ENCODE measurements around the gene IGFBP1. TPM values are rescaled to one million over a fixed set of nuclear protein-coding genes. Genes with fewer than 3 reads are reported as not detected.

IGFBP1 gene
- total and polyA plus RNA-seq, 2 experiments from 2014 or later: not detected

- TF ChIP-seq ZNF462 (CRISPR knock-in tag; IDR thresholded peaks at IDR 0.05): no peak
Observed at GRCh38 chr7:45865594-45866410, 22.5 kb upstream of the IGFBP1 start (continued).

DNA sequence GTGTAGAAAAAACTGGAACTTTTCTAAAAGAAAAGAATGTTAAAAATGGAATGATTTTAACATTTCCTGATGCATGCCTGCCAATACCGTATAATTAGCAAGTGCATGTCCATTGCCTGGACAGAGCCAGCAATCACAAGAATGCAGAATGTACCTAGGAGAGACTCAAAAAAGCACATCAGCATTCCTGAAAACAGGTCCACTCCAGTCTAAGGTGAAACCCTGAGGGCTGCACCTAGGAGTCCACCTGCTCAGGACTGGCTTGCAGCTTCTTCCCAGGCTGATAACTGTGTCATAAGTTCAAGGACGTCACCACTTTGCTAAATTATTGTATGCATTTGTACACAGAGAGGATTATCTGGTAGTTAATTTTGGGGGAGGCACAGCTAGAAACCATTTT is 20.8 kb upstream of the IGFBP1 start:
- Histone ChIP-seq H2AFZ (no peak overlapping the region), H3K4me3 (no peak overlapping the region), H4K20me1 (replicated peaks; ENCODE audit: insufficient read depth) (no peaks in the 10 kb centered on the region), H3K36me3 (ENCODE audit: insufficient read depth) (no peaks in the 10 kb centered on the region), H3K27ac (ENCODE audit: low read depth) (no peak overlapping the region), H3K79me2 (replicated peaks; ENCODE audit: insufficient read depth) (no peaks in the 10 kb centered on the region), H3K27me3 (ENCODE audit: insufficient read depth) (no peaks in the 10 kb centered on the region), H3K4me1 (ENCODE audit: insufficient read depth) (no peaks in the 10 kb centered on the region), H3K9me2 (ENCODE audit: insufficient read depth) (no peaks in the 10 kb centered on the region), H3F3A (replicated peaks; ENCODE audit: low read depth) (no peaks in the 10 kb centered on the region), H3K4me2 (no peak overlapping the region)
- no peaks in the 10 kb centered on the region for H3K36me3 Mint-ChIP-seq (ENCODE audit: low read depth)
- no peak for DNase-seq (ENCODE audit: low spot score)
- no peaks in the 10 kb centered on the region; the same call in 2 of the 3 replicates for H3K4me1 Mint-ChIP-seq
- peaks cover 6% of the 10 kb centered on the region for H3K27me3 Mint-ChIP-seq (ENCODE audit: insufficient read depth, low read depth, poor library complexity)
- H3K4me3 Mint-ChIP-seq: no peak overlapping the region
- ATAC-seq: no peak
- no peak overlapping the region for H3K27ac Mint-ChIP-seq
- H3K9me3 Mint-ChIP-seq: no peaks in the 10 kb centered on the region
- TF ChIP-seq ZNF331 (CRISPR knock-in tag; IDR thresholded peaks at IDR 0.05; ENCODE audit: low read depth): no peak
- no peak for TF ChIP-seq STAT1 (IDR thresholded peaks at IDR 0.05; ENCODE audit: unreplicated experiment)
- TF ChIP-seq CREB1 (CRISPR knock-in tag; IDR thresholded peaks at IDR 0.05; ENCODE audit: low read depth): no peak
- TF ChIP-seq ETS1 (IDR thresholded peaks at IDR 0.05): no peak
- no peak for TF ChIP-seq EZH2 (IDR thresholded peaks at IDR 0.05; ENCODE audit: low read depth, unreplicated experiment)
- TF ChIP-seq, protein P1, sequence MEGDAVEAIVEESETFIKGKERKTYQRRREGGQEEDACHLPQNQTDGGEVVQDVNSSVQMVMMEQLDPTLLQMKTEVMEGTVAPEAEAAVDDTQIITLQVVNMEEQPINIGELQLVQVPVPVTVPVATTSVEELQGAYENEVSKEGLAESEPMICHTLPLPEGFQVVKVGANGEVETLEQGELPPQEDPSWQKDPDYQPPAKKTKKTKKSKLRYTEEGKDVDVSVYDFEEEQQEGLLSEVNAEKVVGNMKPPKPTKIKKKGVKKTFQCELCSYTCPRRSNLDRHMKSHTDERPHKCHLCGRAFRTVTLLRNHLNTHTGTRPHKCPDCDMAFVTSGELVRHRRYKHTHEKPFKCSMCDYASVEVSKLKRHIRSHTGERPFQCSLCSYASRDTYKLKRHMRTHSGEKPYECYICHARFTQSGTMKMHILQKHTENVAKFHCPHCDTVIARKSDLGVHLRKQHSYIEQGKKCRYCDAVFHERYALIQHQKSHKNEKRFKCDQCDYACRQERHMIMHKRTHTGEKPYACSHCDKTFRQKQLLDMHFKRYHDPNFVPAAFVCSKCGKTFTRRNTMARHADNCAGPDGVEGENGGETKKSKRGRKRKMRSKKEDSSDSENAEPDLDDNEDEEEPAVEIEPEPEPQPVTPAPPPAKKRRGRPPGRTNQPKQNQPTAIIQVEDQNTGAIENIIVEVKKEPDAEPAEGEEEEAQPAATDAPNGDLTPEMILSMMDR (conservative IDR thresholded peaks at IDR 0.05; ENCODE audit: low read depth in 2 of 2): no peak
- TF ChIP-seq NANOG (IDR thresholded peaks at IDR 0.05; ENCODE audit: borderline replicate concordance): no peak
